NCI-H2171 treated with DMSO at 0.1 percent for 48 hours (cell line): ENCODE measurements around the gene FCRL2.
"Not testable (repeated sequence)": the region's sequence is repeated elsewhere in the genome, so short reads cannot be mapped to it uniquely, and the experiment has no call there.

Experiments
- DNase-seq: peaks from one replicate; lab custom pipeline; 2025; lab: John Stamatoyannopoulos, UW

The FCRL2 gene

DNA sequence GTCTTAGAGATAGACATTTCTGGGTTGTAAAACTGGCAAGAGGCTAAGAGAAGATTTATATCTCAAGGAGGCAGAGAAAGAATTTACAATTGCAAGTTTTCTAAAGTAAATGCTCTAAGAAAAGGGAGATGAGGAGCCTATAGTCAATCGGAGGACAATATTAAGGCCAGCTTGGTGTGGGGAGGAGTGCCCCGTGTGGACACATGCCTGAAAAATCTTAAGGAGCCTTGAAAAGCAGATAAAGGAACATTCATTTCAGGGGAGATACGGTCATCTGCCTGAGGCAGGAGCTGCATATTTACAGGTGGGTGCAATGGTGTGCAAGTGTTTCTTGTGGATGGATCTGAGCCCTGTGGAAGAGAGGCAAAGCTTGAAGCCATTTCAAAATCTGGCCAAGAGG lies 25.6 kb downstream of the FCRL2 start:
- no peak for DNase-seq

- DNase-seq = no peak
Measured at GRCh38 chr1:157748262-157748817, 28.6 kb downstream of the FCRL2 start.

DNA sequence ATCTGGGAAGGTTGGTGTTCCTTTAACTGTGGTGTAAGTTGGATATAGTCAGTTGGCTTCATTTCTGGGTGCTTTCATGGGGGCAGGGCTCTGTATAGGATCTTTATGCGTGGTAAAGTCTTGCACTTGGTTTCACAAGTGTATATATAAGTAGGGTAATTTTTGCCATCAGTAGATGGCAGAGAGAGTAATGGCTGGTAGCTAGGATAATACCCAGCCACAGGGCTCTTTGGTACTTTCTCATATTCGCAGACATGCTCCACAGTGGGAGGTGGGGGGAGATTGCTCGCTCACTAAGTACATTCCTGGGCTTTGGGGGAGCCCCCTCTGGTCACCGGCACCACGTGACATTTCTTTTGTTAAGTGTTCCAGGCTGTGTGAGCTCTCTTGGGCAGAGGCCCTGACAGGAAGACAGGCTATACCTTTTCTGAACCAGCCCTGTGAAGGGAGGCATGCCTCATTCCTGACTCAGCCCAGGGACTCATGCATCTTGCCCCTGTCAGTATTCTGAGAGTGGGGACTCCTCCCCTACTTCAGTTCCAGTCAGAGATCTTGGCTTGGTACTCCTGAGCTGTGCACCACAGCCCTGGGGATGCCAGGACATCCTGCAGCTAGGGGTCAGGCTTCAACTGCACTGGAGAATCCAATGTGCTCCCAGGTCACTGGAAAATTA lies 37.6 kb downstream of the FCRL2 start:
- no peak for DNase-seq

DNA sequence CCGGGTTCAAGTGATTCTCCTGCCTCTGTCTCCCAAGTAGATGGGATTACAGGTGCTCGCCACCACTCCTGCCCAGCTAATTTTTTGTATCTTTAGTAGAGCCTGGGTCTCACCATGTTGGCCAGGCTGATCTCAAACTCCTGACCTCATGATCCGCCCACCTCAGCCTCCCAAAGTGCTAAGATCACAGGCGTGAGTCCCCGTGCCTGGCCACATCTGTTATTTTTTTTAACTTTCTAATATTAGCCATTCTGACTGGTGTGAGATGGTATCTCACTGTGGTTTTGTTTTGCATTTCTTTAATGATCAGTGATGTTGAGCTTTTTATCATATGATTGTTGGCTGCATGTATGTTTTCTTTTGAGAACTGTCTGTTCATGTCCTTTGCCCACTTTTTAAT lies 40.9 kb downstream of the FCRL2 start:
- DNase-seq = not testable (repeated sequence)

DNA sequence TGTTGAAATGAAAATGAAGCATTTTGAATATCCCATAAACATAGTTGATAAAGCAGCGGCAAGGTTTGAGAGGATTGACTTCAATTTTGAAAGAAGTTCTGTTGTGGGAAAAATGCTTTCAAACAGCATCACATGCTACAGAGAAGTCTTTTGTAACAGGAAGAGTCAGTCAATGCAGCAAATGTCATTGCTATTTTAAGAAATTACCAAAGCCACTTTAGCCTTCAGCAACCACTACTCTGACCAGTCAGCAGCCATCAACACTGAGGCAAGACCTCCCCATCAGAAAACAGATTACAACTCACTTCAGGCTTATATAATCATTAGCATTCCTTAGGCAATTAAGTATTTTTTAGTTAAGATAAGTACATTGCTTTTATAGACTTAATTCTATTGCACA lies 42.6 kb downstream of the FCRL2 start:
- DNase-seq = no peak

- DNase-seq = no peak
Measured at GRCh38 chr1:157732755-157733154, 44.2 kb downstream of the FCRL2 start.

DNA sequence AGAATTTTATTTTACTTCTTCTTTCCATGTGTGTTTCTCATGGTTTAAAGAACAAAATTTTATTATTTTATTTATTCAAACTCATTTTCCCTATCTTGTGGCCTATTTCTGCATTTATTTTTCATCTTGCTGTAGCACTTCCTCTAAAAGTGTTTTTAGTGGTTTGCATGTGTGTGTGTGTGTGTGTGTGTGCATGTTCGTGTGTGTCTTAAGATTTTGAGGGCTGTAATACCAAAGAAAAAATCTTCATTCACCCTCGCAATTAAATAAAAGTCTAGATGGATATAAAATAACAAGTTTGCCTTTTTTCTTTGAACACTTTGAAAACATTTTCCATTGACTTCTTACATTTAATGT lies 51.7 kb downstream of the FCRL2 start:
- no peak for DNase-seq

DNA sequence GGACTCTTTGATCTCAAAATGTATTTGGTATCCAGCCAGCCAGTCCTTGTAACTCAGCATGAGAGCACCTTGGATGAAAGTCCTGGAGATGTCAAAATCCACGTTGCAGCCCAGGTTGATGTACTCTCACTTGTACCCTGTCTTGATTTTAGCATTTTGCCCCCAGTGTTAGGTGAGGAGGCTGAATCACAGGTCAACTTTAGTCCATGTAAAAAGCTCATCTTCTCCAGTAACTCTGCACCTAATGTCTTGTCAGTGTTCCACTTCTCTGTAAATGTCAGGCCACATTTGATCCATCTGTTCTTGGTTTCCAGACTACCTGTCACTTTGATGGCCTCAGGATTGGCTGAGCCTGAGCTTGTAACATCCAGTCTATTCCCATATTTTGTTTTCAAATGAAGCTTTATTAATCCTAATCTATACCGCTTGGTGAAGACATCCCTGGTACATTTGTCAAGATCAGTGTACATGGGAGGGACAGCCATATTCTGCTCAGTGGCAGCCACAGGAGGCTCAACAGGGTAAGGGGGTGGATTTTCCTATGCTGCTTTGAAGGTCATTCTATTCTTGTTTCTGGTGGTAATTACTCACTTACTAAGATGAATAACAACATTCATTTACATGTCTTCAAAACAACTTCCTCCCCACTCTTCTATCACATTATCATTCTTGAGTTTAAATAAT lies 52.3 kb downstream of the FCRL2 start:
- no peak for DNase-seq

DNA sequence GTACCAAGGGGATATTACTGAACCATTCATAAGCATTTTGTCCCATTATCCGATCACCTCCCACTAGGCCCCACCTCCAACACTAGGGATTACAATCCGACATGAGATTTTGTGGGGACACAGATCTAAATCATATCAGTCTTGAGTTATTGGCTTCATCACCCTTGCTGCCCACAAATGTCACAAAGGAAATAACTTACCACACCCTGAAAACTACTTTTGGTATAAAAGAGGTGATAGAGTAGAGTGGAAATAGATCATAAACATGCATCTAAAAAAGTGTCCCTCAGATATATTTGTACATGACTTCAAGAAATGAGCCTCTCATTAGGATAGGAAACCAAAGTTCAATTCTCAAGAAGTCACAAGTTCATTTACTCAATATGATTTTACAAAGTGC lies 53.8 kb downstream of the FCRL2 start:
- no peak for DNase-seq

DNA sequence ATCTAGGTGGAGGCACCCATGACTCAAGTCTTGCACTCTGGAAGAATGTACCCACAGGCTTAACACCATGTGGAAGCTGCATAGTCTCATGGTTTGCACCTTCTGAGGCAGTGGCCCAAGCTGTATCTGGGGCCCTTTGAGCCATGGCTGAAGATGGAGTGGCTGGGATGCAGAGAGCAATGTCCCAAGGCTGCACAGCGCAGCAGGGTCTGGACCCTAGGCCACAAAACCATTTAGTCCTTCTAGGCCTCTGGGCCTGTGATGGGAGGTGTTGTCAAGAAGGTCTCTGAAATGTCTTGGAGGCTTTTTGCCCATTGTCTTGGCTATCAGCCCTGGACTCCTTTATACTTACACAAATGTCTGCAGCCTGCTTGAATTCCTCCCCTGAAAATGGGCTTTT lies 54.9 kb downstream of the FCRL2 start:
- no peak for DNase-seq

- no peak for DNase-seq
Measured at GRCh38 chr1:157715736-157716135, 61.2 kb downstream of the FCRL2 start.

DNA sequence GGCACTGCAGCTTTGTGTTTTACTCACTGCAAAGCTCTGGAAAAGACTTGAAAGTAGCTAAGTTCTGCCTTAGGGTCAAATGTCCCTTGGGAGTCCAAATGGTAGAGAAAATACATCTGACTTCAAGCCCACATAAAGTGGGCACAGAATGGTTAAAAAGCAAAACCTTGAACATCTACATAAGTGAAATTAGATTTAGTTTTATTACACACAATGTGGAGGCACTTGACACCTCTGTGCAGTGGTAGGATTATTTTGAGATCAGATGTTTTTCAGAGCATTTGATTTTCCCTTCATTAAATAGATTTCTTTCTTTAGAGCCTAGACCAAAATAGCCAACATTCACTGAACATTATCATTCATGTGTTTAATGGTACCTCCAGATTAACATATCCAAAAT lies 65.1 kb downstream of the FCRL2 start:
- DNase-seq = no peak

DNA sequence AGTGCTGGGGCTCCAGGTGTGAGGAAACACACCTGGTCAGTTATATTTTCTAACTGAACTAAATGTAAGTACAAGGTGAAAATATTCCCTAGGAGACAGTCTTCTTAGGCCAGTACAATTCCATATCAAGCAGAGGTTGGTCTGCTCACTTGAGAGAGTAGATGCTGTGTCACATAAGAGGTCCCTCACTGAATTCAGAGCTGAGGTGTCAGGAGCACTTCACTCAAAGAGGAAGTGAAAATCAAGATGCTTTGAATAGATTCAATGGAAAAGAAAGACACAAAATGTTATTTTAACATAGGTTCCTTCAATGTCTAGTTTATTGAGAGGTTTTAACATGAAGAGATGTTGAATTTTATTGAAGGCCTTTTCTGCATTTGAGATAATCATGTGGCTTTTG lies 72.1 kb downstream of the FCRL2 start:
- no peak for DNase-seq

DNA sequence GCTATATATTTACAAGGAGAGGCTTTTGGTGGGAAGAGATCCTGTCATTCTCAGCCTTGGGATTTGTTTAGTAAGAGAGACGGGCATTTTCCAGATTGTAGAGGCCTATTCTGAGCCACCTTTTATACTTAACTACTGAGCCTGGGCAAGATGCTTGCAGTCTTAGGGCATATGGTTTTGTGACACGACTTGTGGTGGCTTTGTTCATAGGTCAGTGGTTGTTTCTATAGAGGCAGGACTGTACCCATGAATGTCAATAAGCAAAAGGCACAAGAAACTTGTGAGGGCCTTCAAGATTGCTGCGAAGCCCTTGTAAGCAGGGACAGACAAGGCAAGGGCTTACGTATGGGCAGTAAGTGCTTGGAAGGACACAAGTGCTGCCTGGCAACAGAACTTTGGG lies 73.0 kb downstream of the FCRL2 start:
- no peak for DNase-seq

GRCh38 chr1:157702308-157702825 lies 74.6 kb downstream of the FCRL2 start:
- DNase-seq = no peak

- no peak for DNase-seq
Measured at GRCh38 chr1:157700732-157701131, 76.2 kb downstream of the FCRL2 start, which contains the start of gene FCRL3. TSS of gene FCRL3 (minus strand) at chr1:157700769. CDS start at chr1:157700489, 280 bp downstream.

DNA sequence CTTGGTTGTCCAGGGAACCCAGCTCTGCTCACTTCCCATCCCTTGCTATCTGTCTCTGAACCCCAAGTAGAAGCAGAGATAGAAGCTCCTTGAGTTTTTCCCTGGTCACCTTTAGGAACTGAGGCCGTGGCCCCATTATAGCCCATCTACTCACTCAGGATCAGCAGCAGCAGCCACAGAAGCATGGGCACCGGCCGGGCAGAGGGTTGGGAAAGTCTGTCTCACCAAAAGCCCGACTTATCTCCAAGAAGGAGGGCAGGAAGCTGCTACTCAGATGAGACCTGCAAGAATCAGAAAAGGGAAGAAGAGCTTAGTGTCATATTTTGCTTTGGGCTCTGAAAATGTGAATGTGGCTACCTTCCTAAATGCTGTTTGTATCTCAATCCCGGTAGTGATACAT lies 76.6 kb downstream of the FCRL2 start:
- no peak for DNase-seq

DNA sequence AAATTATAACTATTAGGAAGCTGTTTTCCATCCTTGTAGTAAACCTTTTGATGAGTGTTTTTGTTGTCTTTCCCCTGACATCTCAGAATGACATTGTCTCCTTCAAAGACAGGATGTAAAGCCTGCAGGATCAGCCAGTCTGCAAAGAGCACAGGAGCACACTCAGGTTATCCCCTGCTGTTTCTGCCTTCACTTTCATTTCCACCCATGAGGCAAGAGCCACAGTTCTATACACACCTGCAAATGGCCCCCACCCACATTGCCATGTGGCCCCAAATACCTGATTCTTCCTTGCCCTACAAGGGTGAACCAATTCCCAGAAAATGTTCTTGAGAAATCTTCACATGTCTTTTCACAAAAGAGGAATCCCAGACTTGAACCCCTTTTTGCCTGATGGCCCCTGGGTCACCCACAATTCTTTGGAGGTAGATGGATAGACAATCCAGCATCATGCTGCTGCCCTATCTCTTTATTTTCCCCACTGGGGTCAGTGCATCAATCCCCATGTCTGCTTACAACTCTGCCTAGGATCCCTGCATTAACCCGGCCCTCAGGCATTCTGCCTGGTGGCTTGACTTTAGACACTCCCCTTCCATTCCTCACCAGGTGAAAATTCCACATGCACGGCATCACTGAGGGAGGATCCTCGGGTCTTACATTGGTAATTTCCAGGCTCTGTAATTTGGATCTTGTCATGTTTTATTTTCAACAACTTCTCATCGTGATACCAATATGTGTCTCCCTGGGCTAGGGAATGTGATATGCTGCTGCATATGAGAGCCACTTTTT lies 79.0 kb downstream of the FCRL2 start:
- DNase-seq = no peak

GRCh38 chr1:157696966-157697628 lies 79.8 kb downstream of the FCRL2 start:
- DNase-seq = no peak
